Motor neuron (in vitro differentiated cells): ENCODE measurements around the gene KISS1R. TPM values are rescaled to one million over a fixed set of nuclear protein-coding genes. Genes with fewer than 3 reads are reported as not detected.
A peak's percentile ranks its signal among the peaks of the same experiment; 100 is the strongest.

Experiments used
- ATAC-seq, 8 experiments: fragments of 200-7000 bp; cut with Tn5 transposase; replicated peaks in 6 of 8; 2 replicates each; pipeline ENCODE4 v1.8.0; 2021; ENCODE audit warnings: mild to moderate bottlenecking in 8 of 8, moderate library complexity in 8 of 8
- H3K27ac ChIP-seq, 2 donors: fragments of 250-450 bp; sonication (Bioruptor Pico); 2 replicates each; pipeline ENCODE4 v1.9.0; 2021; ENCODE audit warnings: antibody characterized with exemption in 2 of 2, mild to moderate bottlenecking in 2 of 2, moderate library complexity in 1 of 2
- H3K4me1 ChIP-seq, 2 donors: fragments of 250-450 bp; sonication (Bioruptor Pico); replicated peaks in 1 of 2; 2 replicates each; pipeline ENCODE4 v1.6.1; 2021; ENCODE audit warnings: antibody characterized with exemption in 2 of 2, mild to moderate bottlenecking in 2 of 2, moderate library complexity in 1 of 2
- H3K4me3 ChIP-seq, 5 donors: fragments of 250-450 bp; sonication (Bioruptor Pico); 2 replicates each; pipeline ENCODE4 v1.9.0; 2021; ENCODE audit warnings: antibody characterized with exemption in 5 of 5, mild to moderate bottlenecking in 5 of 5, moderate library complexity in 4 of 5
- WGBS, 10 experiments: fragments of 450-650 bp; shearing (Covaris generic); methylation state at CpG; one replicate each; pipeline ENCODE4 v1.0.0; 2022; 5-methylcytosine and 5-hydroxymethylcytosine counted together
- in situ Hi-C, 9 experiments: fragments of 400-800 bp; cut with MboI; loops; one replicate each; pipeline ENCODE4 v1.15.0; 2021; ENCODE audit warnings: low sequenced_read_pairs in 9 of 9, low pct_unique_long_range_greater_than_20kb in 2 of 9; ENCODE audit not compliant: unreplicated experiment in 9 of 9
- total RNA-seq, 8 experiments: library from RNA; unstranded; fragments of 300-600 nt; gene quantifications; 2 replicates each; pipeline versions ENCODE4 v1.2.3 to v1.2.4, GENCODE V29; 2022

Gene KISS1R
- total RNA-seq, 8 experiments from 2014 or later = 0.24 to 2.1 (median 0.64) TPM; not detected in 1

- 10 to 63% (median 34%) methylated on average over 2 to 5 of the region's 31 CpGs; no CpG with 5 or more reads in 6 of the 10 experiments for WGBS, 10 experiments
- no peak for ATAC-seq
- in situ Hi-C loops = loop anchor here in 6 of 9 experiments (5.0 to 25.0 kb wide), 4 partner anchors 58 to 262 kb away; partner anchors contain the start of genes WDR18 (in 6 of the 6), MISP (in 1 of the 6) and RNF126 (in 1 of the 6)
- H3K4me1 ChIP-seq = peaks cover 9 to 14% of the 10 kb centered on the region in 2 donors
- H3K4me3 ChIP-seq = peak overlapping the region; percentile 89 to 98 (median 91)
- no peak overlapping the region for H3K27ac ChIP-seq
Observed at GRCh38 chr19:924553-925086, 7.5 kb downstream of the KISS1R start.

DNA sequence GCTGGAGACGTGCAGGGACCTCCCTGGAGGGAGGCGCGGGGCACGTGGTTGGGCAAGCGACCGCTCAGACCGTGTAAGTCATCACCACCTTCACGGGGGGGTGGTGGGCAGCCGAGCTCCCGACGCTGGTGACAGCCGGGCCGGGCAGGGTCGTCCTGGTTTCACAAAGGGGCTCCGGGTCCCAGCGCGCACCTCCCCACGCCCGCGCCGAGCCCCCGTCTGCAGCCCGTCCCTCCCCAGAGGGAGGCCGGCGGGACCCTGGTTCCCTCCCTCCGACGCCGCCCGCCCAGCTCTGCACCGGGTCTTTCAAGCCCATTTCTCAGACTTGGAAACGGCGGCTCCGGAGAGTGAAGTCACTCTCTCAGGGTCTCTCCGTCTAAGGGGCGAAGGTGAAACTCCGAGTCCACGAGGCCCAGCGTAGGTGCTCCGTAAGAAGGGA is 8.0 kb downstream of the KISS1R start:
- ATAC-seq = peak; percentile 2 to 64 (median 50)
- Histone ChIP-seq H3K4me3 (peak overlapping the region; percentile 89 to 98 (median 91)), H3K27ac (peak overlapping the region; percentile 90 to 97), H3K4me1 (peaks cover 9 to 11% of the 10 kb centered on the region in 2 donors)
- no CpG with 5 or more reads among the region's 39 CpGs for WGBS, 10 experiments
- in situ Hi-C loops = loop anchor here in 5 of 9 experiments (10.0 kb wide), 1 partner anchor 60 kb away; the partner anchor contains the start of gene WDR18 (in 5 of the 5)

DNA sequence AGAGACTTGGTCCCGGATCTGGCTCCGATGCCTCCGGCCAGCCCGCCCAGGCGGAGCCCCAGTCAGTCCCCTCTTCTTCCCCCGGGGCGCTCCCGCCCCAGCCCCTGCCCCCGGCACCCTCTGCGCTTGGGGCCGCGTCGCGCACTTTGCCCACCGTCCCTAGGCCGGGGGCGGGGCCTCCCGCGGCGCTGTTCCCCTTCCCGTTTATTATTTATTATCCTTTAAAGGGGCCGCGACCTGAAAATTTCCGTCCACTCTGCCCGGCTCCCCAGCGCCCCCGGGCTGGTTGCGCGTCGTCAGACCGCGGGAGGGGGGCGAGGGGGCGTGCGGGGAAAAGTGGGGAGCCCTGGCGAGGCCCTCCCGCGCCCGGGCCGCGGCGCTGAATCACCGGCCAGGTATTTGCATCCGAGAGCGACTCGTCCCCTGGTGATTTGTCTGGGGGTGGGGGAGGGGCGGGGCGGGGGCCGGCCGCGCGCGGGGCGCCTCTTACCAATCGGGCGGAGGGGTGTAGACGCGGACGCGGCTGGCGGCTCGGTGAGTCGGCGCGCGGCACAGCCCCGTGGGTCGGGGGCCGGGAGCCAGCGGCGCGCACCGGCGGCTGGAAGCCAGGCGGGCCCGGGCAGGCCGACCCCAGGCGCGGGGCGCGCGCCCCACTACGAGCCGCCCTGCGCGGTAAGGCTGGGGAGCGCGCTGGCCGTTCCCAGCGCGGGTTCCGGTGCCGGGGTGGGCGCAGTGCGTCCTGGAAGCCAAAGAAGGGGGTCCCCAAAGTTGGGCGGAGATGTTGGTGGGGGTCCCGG is 8.6 kb downstream of the KISS1R start, which contains the start of gene ARID3A:
Gene ARID3A (plus strand): TSS at position 510 of the 797 bp plus-strand sequence. CDS start 3,494 bp downstream, outside the sequence.
- in situ Hi-C loops = loop anchor here in 5 of 9 experiments (10.0 kb wide), 1 partner anchor 59 kb away; the partner anchor contains the start of gene WDR18 (in 5 of the 5)
- Histone ChIP-seq H3K4me3 (peak within 1 kb of the TSS; percentile 89 to 98 (median 91)), H3K4me1 (peaks cover 5 to 6% of the 10 kb centered on the region in 2 donors), H3K27ac (peak within 1 kb of the TSS; percentile 90 to 97)
- ATAC-seq = peak; percentile 58 to 74 (median 69)
- no CpG with 5 or more reads among the region's 97 CpGs for WGBS, 10 experiments

GRCh38 chr19:926323-926588 is 9.1 kb downstream of the KISS1R start:
- H3K4me1 ChIP-seq = peaks cover 5 to 6% of the 10 kb centered on the region in 2 donors
- ATAC-seq = no peak
- in situ Hi-C loops = loop anchor here in 5 of 9 experiments (10.0 kb wide), 1 partner anchor 59 kb away; the partner anchor contains the start of gene WDR18 (in 5 of the 5)
- WGBS, 10 experiments = 0% methylated on average over 4 of the region's 21 CpGs; no CpG with 5 or more reads in 9 of the 10 experiments
- H3K27ac ChIP-seq = peak overlapping the region; percentile 90 to 97
- peak overlapping the region; percentile 89 to 98 (median 91) for H3K4me3 ChIP-seq

- WGBS, 10 experiments = 0% methylated on average over 2 to 13 of the region's 52 CpGs; no CpG with 5 or more reads in 7 of the 10 experiments
- Histone ChIP-seq H3K4me1 (peaks cover 5 to 6% of the 10 kb centered on the region in 2 donors), H3K27ac (peak overlapping the region; percentile 90 to 97), H3K4me3 (peak overlapping the region; percentile 89 to 98 (median 91))
- in situ Hi-C loops = loop anchor here in 5 of 9 experiments (10.0 kb wide), 1 partner anchor 58 kb away; the partner anchor contains the start of gene WDR18 (in 5 of the 5)
- peak in 2 of 8 experiments; percentile 3 to 5 for ATAC-seq
Observed at GRCh38 chr19:926589-927350, 9.6 kb downstream of the KISS1R start.

DNA sequence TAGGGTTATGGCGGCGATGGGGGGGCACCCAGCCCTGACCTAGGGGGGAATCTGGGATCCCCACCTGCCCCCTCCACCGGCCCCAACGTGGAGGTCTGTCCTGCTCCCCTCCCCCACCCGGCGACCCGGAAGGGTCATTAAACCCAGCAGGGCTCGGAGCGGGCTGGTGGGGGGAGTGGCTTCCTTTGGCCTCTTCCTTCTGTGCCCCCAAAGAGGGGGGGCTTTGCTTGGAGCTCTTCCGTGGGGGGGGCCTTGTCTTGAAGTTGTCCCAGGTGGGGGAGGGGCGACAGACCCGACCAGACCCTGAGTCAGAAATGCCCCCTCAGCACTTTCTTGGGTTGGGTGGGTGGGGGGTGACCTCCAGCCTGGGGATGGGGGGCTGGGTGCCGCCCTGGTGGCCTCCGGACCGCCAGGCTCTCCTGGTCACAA is 10.2 kb downstream of the KISS1R start:
- no peak for ATAC-seq
- H3K4me3 ChIP-seq = peak overlapping the region; percentile 89 to 98 (median 91)
- WGBS, 10 experiments = no CpG with 5 or more reads among the region's 15 CpGs
- in situ Hi-C loops = loop anchor here in 5 of 9 experiments (10.0 kb wide), 1 partner anchor 57 kb away; the partner anchor contains the start of gene WDR18 (in 5 of the 5)
- H3K4me1 ChIP-seq = peaks cover 5 to 6% of the 10 kb centered on the region in 2 donors
- peak overlapping the region; percentile 90 to 97 for H3K27ac ChIP-seq

GRCh38 chr19:927780-928401 is 10.8 kb downstream of the KISS1R start:
- Histone ChIP-seq H3K4me3 (peak overlapping the region; percentile 89 to 98 (median 91)), H3K4me1 (peaks cover 6 to 7% of the 10 kb centered on the region in 2 donors), H3K27ac (peak overlapping the region; percentile 90 to 97)
- ATAC-seq = no peak
- in situ Hi-C loops = loop anchor here in 5 of 9 experiments (10.0 kb wide), 1 partner anchor 57 kb away; the partner anchor contains the start of gene WDR18 (in 5 of the 5)
- 40% methylated on average over 1 of the region's 12 CpGs; no CpG with 5 or more reads in 9 of the 10 experiments for WGBS, 10 experiments

DNA sequence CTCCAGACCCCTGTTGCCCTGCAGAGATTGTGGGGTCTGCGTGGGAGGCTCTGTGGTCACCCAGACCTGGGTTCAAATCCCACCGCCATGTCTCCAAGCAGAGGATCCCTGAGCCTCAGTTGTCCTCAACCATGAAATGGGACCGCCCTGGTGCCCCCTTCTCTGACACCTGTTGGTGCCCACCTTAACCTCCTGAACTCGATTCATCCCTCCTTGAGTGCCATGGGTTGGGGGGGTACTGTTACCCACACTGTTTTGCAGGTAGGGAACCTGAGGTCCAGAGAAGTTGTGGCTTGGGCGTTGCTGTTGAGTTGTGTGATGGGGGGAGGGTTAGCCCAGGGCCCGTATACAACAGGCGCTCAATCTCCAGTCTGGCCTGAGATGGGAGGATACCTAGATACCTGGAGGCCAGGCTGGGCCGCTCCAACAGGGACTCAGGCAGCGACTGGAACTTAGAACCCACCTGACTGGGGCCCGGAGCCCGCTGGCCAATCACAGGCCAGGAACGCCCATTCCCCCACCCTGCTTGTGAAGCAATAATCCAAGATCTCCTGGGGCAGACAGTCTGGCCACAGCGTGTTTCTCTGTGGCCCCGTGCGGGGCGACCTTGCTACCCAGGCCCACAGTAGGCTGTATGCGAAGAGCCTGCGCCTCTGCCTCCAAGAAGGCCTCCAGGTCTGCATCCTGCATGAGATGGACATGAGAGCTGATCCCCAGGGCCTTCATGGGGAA is 11.5 kb downstream of the KISS1R start:
- H3K27ac ChIP-seq = no peak overlapping the region
- no peak overlapping the region for H3K4me3 ChIP-seq
- ATAC-seq = no peak
- H3K4me1 ChIP-seq = peaks cover 6 to 7% of the 10 kb centered on the region in 2 donors
- WGBS, 10 experiments = 90 to 100% (median 93%) methylated on average over 2 to 6 of the region's 18 CpGs; no CpG with 5 or more reads in 4 of the 10 experiments
- in situ Hi-C loops = loop anchor here in 5 of 9 experiments (10.0 kb wide), 1 partner anchor 56 kb away; the partner anchor contains the start of gene WDR18 (in 5 of the 5)

GRCh38 chr19:929203-929890 is 12.2 kb downstream of the KISS1R start:
- peaks cover 6 to 7% of the 10 kb centered on the region in 2 donors for H3K4me1 ChIP-seq
- no peak overlapping the region for H3K4me3 ChIP-seq
- ATAC-seq = no peak
- WGBS, 10 experiments = 93% methylated on average over 3 of the region's 51 CpGs; no CpG with 5 or more reads in 9 of the 10 experiments
- in situ Hi-C loops = loop anchor here in 5 of 9 experiments (10.0 kb wide), 1 partner anchor 55 kb away; the partner anchor contains the start of gene WDR18 (in 5 of the 5)
- no peak overlapping the region for H3K27ac ChIP-seq

- no peak for ATAC-seq
- no peak overlapping the region for H3K27ac ChIP-seq
- no peak overlapping the region for H3K4me3 ChIP-seq
- H3K4me1 ChIP-seq = peaks cover 6 to 7% of the 10 kb centered on the region in 2 donors
- in situ Hi-C loops = loop anchor here in 5 of 9 experiments (10.0 kb wide), 1 partner anchor 55 kb away; the partner anchor contains the start of gene WDR18 (in 5 of the 5)
- WGBS, 10 experiments = 80 to 100% (median 95%) methylated on average over 1 to 3 of the region's 6 CpGs; no CpG with 5 or more reads in 6 of the 10 experiments
Observed at GRCh38 chr19:929891-930258, 12.7 kb downstream of the KISS1R start.
